ENCODE measurements around the gene CDC42EP2.

Gene CDC42EP2

DNA sequence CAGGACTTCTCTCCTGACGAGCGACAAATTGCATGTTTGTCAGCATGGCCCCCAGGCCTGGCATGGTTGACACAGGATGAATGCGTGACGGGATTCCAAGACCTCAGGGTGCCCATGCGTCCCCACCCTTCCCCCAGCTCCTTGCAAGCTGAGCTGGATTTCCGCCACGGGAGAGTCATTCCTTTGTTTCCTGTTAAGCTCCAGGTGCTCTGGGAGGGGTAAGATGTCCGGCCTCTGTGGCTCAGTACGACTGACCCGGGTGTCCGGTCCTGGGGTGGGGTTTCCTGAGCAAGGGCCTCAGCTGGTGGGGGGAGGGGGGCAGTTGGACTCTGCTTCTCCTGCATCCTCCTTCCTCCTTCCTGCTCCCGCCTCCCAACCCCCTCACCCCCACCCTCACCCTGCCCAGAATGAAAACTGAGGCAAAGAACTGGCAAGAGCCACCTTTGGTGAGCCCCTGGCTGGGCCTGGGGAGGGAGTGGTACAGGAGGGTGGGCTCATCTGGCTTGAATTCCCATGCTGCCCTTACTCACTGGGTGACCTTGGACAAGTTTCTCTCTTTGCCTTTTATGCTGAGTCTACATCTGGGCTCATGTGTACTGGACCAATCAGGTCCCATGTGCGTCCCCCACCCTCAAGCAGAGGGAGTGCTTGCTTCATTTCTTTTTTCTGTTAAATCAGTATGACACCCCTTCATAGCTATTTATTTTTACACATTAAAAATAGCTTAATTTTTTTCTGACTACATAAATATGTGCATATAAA lies 2.5 kb downstream of the CDC42EP2 start:
- Mint-ChIP-seq H3K27ac (peak overlapping the region; percentile 66 to 81 (median 81)), H3K36me3 (ENCODE audit: low read depth) (peaks cover 10% of the 10 kb centered on the region), H3K4me3 (peak overlapping the region; percentile 85 to 91 (median 86)), H3K27me3 (ENCODE audit: low read depth) (peaks cover 6% of the 10 kb centered on the region), H3K4me1 (peaks cover 42% of the 10 kb centered on the region), H3K9me3 (no peaks in the 10 kb centered on the region)
- TF ChIP-seq, protein P1, sequence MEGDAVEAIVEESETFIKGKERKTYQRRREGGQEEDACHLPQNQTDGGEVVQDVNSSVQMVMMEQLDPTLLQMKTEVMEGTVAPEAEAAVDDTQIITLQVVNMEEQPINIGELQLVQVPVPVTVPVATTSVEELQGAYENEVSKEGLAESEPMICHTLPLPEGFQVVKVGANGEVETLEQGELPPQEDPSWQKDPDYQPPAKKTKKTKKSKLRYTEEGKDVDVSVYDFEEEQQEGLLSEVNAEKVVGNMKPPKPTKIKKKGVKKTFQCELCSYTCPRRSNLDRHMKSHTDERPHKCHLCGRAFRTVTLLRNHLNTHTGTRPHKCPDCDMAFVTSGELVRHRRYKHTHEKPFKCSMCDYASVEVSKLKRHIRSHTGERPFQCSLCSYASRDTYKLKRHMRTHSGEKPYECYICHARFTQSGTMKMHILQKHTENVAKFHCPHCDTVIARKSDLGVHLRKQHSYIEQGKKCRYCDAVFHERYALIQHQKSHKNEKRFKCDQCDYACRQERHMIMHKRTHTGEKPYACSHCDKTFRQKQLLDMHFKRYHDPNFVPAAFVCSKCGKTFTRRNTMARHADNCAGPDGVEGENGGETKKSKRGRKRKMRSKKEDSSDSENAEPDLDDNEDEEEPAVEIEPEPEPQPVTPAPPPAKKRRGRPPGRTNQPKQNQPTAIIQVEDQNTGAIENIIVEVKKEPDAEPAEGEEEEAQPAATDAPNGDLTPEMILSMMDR (IDR thresholded peaks at IDR 0.05; ENCODE audit: unreplicated experiment in 3 of 3): no peak

DNA sequence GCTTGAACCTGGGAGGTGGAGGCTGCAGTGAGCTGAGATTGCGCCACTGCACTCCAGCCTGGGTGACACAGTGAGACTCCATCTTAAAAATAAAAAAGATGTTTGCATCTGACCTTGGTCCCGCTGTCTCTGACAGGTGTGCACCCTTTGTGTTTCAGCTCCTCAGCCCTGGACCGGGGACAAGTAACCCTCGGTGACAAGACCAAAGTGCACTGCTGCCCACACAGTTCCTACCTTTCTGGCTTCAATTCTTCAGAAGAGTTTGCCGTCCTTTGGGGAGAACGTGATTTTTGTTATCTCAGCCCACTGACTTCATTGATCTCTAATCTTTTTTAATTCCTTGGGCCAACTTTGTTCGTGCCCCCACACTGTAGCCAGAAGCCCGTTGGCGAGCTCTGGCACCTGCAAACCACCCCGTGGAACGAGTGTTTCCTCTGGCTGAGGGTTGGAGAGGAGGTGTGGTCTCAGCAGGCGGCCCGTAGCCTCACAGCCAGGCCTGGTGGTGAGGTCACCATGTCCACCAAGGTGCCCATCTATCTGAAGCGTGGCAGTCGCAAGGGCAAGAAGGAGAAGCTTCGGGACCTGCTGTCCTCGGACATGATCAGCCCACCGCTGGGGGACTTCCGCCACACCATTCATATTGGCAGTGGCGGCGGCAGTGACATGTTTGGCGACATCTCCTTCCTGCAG lies 5.9 kb downstream of the CDC42EP2 start:
- H3K4me1 Mint-ChIP-seq: peaks cover 27% of the 10 kb centered on the region
- no peaks in the 10 kb centered on the region for H3K9me3 Mint-ChIP-seq
- no peak overlapping the region for H3K27ac Mint-ChIP-seq
- TF ChIP-seq, protein P1 (IDR thresholded peaks at IDR 0.05; ENCODE audit: unreplicated experiment in 3 of 3): no peak
- H3K27me3 Mint-ChIP-seq (ENCODE audit: low read depth): peaks cover 6% of the 10 kb centered on the region
- H3K4me3 Mint-ChIP-seq: peak overlapping the region in 1 of 3 experiments; percentile 34
- peaks cover 18% of the 10 kb centered on the region for H3K36me3 Mint-ChIP-seq (ENCODE audit: low read depth)

DNA sequence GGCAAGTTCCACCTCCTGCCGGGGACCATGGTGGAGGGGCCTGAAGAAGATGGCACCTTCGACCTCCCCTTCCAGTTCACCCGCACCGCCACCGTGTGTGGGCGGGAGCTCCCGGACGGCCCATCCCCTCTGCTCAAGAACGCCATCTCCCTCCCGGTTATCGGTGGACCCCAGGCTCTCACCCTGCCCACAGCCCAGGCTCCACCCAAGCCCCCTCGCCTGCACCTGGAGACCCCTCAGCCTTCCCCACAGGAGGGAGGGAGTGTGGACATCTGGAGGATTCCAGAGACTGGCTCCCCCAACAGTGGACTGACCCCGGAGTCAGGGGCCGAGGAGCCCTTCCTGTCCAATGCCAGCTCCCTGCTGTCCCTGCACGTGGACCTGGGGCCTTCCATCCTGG lies 6.4 kb downstream of the CDC42EP2 start:
- H3K27ac Mint-ChIP-seq: no peak overlapping the region

GRCh38 chr11:65321828-65322485 lies 7.3 kb downstream of the CDC42EP2 start:
- H3K27ac Mint-ChIP-seq: peak overlapping the region in 1 of 3 experiments; percentile 4
- peaks cover 13% of the 10 kb centered on the region for H3K4me1 Mint-ChIP-seq
- H3K36me3 Mint-ChIP-seq (ENCODE audit: low read depth): peaks cover 18% of the 10 kb centered on the region
- peaks cover 3% of the 10 kb centered on the region for H3K27me3 Mint-ChIP-seq (ENCODE audit: low read depth)
- H3K4me3 Mint-ChIP-seq: no peak overlapping the region
- no peaks in the 10 kb centered on the region for H3K9me3 Mint-ChIP-seq
- TF ChIP-seq, protein P1 (IDR thresholded peaks at IDR 0.05; ENCODE audit: unreplicated experiment in 3 of 3): no peak

More for the DNA sequence above, 6.4 kb downstream of the CDC42EP2 start:
- TF ChIP-seq, protein P1 (IDR thresholded peaks at IDR 0.05; ENCODE audit: unreplicated experiment in 3 of 3): no peak
- Mint-ChIP-seq H3K27me3 (ENCODE audit: low read depth) (peaks cover 3% of the 10 kb centered on the region), H3K36me3 (ENCODE audit: low read depth) (peaks cover 18% of the 10 kb centered on the region), H3K4me1 (peaks cover 21% of the 10 kb centered on the region), H3K4me3 (no peak overlapping the region), H3K9me3 (no peaks in the 10 kb centered on the region)

DNA sequence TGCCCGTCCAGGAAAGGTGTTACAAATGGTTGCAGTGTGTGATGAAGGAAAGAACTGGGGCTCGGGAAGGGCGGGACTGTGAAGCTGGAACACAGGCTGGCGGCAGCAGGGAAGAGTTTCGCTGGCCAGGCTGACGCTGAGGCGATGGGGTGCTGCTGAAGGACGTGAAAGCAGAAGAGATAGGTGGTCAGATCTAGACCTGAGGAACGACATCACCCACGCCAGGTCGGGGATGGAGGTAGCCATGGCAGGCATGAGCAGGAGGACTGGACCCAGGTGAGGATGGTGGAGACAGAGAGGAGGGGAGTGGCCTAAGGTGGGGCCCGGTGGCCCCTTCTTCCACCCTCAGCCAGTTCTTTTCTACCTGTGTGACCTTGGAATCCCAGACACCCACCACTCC lies 9.1 kb downstream of the CDC42EP2 start:
- Mint-ChIP-seq H3K4me3 (no peak overlapping the region), H3K9me3 (no peaks in the 10 kb centered on the region), H3K27ac (peak overlapping the region in 1 of 3 experiments; percentile 15), H3K27me3 (ENCODE audit: low read depth) (peaks cover 3% of the 10 kb centered on the region), H3K4me1 (peaks cover 6% of the 10 kb centered on the region), H3K36me3 (ENCODE audit: low read depth) (peaks cover 18% of the 10 kb centered on the region)
- TF ChIP-seq, protein P1 (IDR thresholded peaks at IDR 0.05; ENCODE audit: unreplicated experiment in 3 of 3): no peak
